Measurements from ENCODE around the gene NFATC2IP.

DNA sequence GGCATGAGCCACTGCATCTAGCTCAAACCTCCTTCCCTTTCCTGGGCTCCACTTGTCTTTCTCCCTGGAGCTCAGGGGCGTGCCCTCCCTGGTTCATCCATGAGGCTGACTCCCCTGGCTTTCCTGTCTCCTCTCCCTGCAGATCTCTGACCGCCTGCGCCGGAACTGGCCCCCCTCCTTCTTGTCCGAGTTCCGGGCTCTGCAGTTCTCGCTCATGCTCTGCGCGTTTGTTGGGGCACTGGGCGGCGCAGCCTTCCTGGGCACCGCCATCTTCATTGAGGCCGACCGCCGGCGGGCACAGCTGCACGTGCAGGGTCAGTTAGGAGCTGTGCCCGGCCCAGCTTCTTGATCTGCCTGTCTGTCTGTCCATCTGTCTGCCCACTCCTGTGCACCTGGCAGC, 32.9 kb downstream of the NFATC2IP start:
- TF ChIP-seq POLR2A (IDR thresholded peaks at IDR 0.05) (no peak), POLR2AphosphoS5 (IDR thresholded peaks at IDR 0.05; ENCODE audit: insufficient read depth in 1 of 2, low read depth in 1 of 2) (no peak)
- TF ChIP-seq, protein P1, sequence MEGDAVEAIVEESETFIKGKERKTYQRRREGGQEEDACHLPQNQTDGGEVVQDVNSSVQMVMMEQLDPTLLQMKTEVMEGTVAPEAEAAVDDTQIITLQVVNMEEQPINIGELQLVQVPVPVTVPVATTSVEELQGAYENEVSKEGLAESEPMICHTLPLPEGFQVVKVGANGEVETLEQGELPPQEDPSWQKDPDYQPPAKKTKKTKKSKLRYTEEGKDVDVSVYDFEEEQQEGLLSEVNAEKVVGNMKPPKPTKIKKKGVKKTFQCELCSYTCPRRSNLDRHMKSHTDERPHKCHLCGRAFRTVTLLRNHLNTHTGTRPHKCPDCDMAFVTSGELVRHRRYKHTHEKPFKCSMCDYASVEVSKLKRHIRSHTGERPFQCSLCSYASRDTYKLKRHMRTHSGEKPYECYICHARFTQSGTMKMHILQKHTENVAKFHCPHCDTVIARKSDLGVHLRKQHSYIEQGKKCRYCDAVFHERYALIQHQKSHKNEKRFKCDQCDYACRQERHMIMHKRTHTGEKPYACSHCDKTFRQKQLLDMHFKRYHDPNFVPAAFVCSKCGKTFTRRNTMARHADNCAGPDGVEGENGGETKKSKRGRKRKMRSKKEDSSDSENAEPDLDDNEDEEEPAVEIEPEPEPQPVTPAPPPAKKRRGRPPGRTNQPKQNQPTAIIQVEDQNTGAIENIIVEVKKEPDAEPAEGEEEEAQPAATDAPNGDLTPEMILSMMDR (IDR thresholded peaks at IDR 0.05) = no peak
